Common myeloid progenitor, CD34-positive (primary cell): ENCODE results near the gene HIF3A. TPM values are rescaled to one million over a fixed set of nuclear protein-coding genes. Genes with fewer than 3 reads are reported as not detected.
A peak's percentile ranks its signal among the peaks of the same experiment; 100 is the strongest.
"Not testable (repeated sequence)": the region's sequence is repeated elsewhere in the genome, so short reads cannot be mapped to it uniquely, and the experiment has no call there.

Experiments
- CTCF ChIA-PET: fragments of 350-600 bp; sonication (Branson Sonifier 250); formaldehyde crosslinking; loops from one replicate; lab custom pipeline; 2021; ENCODE audit warnings: antibody characterized with exemption; lab: Charles Lee
- POLR2A ChIA-PET: fragments of 350-600 bp; sonication (Branson Sonifier 250); formaldehyde crosslinking; loops from one replicate; lab custom pipeline; 2021; ENCODE audit warnings: antibody characterized with exemption; lab: Charles Lee
- DNase-seq, 3 donors: peaks; one replicate each; pipeline versions ENCODE4 v3.0.0 to v3.0.0-alpha.2; 2013
- H3K27ac ChIP-seq, 2 experiments: 1 replicate in 1 of 2; 2 replicates in 1 of 2; pipeline ENCODE4 v1.7.0; 2013; ENCODE audit warnings: inconsistent platforms in 2 of 2, low read length in 2 of 2, mild to moderate bottlenecking in 2 of 2, low read depth in 1 of 2, moderate library complexity in 1 of 2; ENCODE audit not compliant: severe bottlenecking in 2 of 2, insufficient read depth in 1 of 2, poor library complexity in 1 of 2
- H3K27me3 ChIP-seq, 5 experiments: replicated peaks in 2 of 5; 1 replicate in 3 of 5; 2 replicates in 2 of 5; pipeline versions ENCODE4 v1.6.1 to v1.7.0; 2013; ENCODE audit warnings: low read length in 4 of 5, mild to moderate bottlenecking in 2 of 5, moderate library complexity in 2 of 5, inconsistent platforms in 1 of 5; ENCODE audit not compliant: insufficient read depth in 5 of 5, control insufficient read depth in 4 of 5
- H3K36me3 ChIP-seq, 4 experiments: 1 replicate in 2 of 4; 2 replicates in 2 of 4; pipeline versions ENCODE4 v1.6.1 to v1.7.0; 2013; ENCODE audit warnings: low read length in 3 of 4, control low read depth in 1 of 4, mild to moderate bottlenecking in 1 of 4; ENCODE audit not compliant: control insufficient read depth in 4 of 4, insufficient read depth in 4 of 4
- H3K4me1 ChIP-seq, 4 experiments: 1 replicate in 3 of 4; 2 replicates in 1 of 4; pipeline versions ENCODE4 v1.6.1 to v1.7.1; 2013; ENCODE audit warnings: low read length in 3 of 4, mild to moderate bottlenecking in 3 of 4, control low read depth in 1 of 4, inconsistent platforms in 1 of 4, moderate library complexity in 1 of 4; ENCODE audit not compliant: control insufficient read depth in 4 of 4, insufficient read depth in 4 of 4; ENCODE audit errors: control extremely low read depth in 1 of 4
- H3K4me3 ChIP-seq, 7 experiments: 1 replicate in 4 of 7; 2 replicates in 3 of 7; pipeline versions ENCODE4 v1.5.1 to v1.7.0; 2013; ENCODE audit warnings: mild to moderate bottlenecking in 7 of 7, low read length in 6 of 7, moderate library complexity in 6 of 7, inconsistent platforms in 2 of 7, low read depth in 2 of 7, control low read depth in 1 of 7; ENCODE audit not compliant: insufficient read depth in 4 of 7, control insufficient read depth in 1 of 7; ENCODE audit errors: extremely low read depth in 1 of 7
- H3K9me3 ChIP-seq, 5 experiments: 1 replicate in 4 of 5; 2 replicates in 1 of 5; pipeline versions ENCODE4 v1.6.1 to v1.7.1; 2013; ENCODE audit warnings: low read length in 4 of 5, mild to moderate bottlenecking in 2 of 5, inconsistent platforms in 1 of 5, low read depth in 1 of 5, moderate library complexity in 1 of 5; ENCODE audit not compliant: control insufficient read depth in 4 of 5, insufficient read depth in 2 of 5; ENCODE audit errors: control extremely low read depth in 1 of 5
- WGBS: methylation state at CpG from one replicate; pipeline ENCODE4 v1.1.5; 2013; ENCODE audit not compliant: insufficient coverage; 5-methylcytosine and 5-hydroxymethylcytosine counted together
- polyA plus RNA-seq: library from polyadenylated mRNA; unstranded; fragments of 120-200 nt; gene quantifications from one replicate; pipeline ENCODE4 v1.2.1, GENCODE V29; 2013

Gene HIF3A
- 0.22 TPM for polyA plus RNA-seq

DNA sequence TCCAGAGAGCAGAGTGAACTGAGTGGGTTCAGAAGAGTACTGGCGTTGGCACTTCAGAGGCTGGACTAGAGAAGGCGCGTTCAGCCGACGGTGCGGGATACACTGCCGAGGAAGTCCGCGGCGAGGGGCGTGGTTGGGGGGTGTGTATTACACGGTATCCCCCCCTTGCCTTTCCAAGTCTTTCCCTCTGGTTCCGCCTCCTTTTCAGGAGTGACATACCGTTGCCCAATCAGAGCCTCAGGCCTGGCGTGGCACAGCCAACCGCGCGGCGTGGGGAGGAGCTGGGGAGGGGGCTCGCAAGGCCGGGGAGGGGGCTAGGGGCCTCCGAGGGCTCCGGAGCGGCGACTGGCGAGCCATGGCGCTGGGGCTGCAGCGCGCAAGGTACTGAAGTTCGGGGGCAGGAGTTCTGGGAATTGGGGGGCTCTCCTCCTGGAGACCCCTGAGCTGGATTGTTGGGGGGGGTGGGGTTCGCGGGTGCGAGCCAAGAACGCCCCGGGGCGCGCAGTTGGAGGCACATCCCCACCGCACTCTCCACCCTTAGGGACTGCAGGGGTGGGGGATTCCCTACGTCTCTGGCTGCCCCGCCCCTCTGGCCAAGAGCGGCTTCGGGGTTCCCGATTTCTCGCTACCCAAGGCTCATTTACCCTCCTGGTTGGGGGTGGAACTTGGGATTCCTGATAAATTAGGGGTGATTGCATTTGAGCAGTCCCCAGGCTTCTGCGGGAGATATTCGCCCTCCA, at the start of gene HIF3A:
Gene HIF3A (plus strand): TSS at position 321 of the 740 bp plus-strand sequence. CDS start 35 bp downstream, at position 356.
- peaks cover 0 to 26% (median 9%) of the 10 kb centered on the region in 5 experiments for H3K27me3 ChIP-seq
- H3K36me3 ChIP-seq, result no peaks in the 10 kb centered on the region
- peak within 1 kb of the TSS in 3 of 7 experiments; percentile 32 to 68 (median 62) for H3K4me3 ChIP-seq
- ChIA-PET CTCF (interaction anchor here (0.9 to 3.3 kb wide), 2 partner anchors 11 to 16 kb away, joined by 3 to 21 read pairs; no protein-coding TSS in a partner anchor), POLR2A (no interaction called here)
- no peaks in the 10 kb centered on the region for H3K9me3 ChIP-seq
- peaks cover 0 to 38% (median 20%) of the 10 kb centered on the region in 4 experiments for H3K4me1 ChIP-seq
- no peak within 1 kb of the TSS for H3K27ac ChIP-seq
- DNase-seq, result peak in 2 of 3 donors; percentile 51 to 56
- WGBS, result 0% methylated on average over 5 of the region's 46 CpGs

DNA sequence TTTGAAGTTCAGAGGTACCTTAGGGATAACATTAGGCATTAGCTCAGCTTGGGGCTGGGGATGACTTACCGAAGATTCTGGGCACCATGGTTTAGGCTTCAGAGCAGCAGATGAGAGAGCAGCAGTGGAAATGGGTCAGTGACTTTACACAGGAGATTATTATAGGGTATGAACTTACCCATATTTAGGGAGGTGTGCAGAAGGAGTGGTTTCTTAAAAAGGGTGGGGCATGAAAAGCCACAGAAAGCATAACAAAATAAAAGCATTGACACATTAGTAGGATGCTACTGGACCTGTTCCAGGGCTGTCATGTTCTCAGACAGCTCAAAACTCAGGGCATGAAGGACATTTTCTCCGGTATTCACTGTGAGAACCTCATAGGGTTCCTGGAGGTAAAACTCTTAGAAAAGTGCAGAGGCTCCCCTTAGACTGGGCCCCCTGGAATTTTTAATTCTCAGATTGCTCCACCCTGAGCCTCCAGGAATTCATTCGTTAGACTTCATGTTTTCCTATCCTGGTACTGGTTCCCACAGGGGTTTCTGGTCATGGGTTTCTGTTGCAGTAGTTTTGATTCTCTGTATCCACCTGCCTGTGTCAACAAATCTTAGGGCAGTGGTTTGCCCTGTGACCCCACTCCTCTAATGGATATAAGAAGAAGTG, 46.6 kb upstream of the HIF3A start:
- Histone ChIP-seq H3K27ac (no peak overlapping the region), H3K9me3 (no peaks in the 10 kb centered on the region), H3K4me3 (no peak overlapping the region), H3K36me3 (no peaks in the 10 kb centered on the region), H3K27me3 (peaks cover 1 to 55% (median 15%) of the 10 kb centered on the region in 5 experiments), H3K4me1 (peaks cover 0 to 4% (median 0%) of the 10 kb centered on the region in 4 experiments)
- ChIA-PET CTCF (interaction anchor here (0.8 to 1.0 kb wide), 2 partner anchors 15 to 30 kb away, joined by 3 read pairs; no protein-coding TSS in a partner anchor), POLR2A (no interaction called here)
- DNase-seq, result no peak
- WGBS, result 94% methylated on average over 2 of the region's 3 CpGs

DNA sequence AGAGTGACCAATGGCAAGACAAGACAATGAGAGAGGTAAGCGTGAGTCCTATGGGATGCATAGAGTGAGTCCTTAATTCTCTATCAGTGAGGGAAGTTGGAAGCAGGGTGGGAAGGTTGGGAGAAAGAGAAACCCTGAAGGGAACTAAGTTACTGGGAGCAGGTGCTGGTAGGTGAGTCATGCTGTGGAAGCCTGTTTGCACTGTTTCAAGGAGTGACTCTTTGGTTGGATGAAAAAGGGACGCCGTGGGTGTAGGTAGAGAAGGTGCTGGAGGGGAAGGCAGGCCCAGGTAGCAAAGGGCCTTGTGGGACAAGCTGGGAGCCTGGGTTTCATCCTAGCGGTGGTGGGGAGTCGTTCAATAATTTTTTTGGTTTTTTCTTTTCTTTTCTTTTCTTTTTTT, 45.4 kb upstream of the HIF3A start:
- H3K4me3 ChIP-seq, result no peak overlapping the region
- 50% methylated on average over 2 of the region's 5 CpGs for WGBS
- CTCF ChIA-PET, result no interaction called here
- peaks cover 0 to 4% (median 0%) of the 10 kb centered on the region in 4 experiments for H3K4me1 ChIP-seq
- H3K27me3 ChIP-seq, result peaks cover 0 to 46% (median 15%) of the 10 kb centered on the region in 5 experiments
- H3K9me3 ChIP-seq, result peaks cover 0 to 3% (median 0%) of the 10 kb centered on the region in 5 experiments
- no peak overlapping the region for H3K27ac ChIP-seq
- POLR2A ChIA-PET, result no interaction called here
- no peaks in the 10 kb centered on the region for H3K36me3 ChIP-seq
- no peak for DNase-seq

DNA sequence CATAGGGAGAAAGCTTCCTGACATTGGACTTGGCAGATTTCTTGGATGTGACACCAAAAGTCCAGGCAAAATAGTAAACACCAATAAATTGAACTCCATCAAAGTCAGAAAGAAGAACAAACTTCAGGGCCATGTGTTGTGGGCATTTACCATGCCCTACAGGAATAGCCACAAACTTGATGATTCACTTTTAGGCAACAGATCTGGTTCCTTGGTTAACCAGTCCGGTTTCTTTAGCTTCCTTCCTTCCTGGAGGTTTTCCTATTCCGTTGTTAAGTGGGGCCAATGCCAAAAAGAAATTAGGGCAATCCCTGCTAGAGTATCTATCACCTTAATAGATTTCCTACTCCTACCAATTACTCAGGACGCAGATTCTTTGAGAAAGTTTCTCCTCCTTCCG, 42.1 kb upstream of the HIF3A start:
- 0% methylated on average over 2 of the region's 4 CpGs for WGBS
- H3K27ac ChIP-seq, result no peak overlapping the region
- peak; percentile 50 to 61 (median 57) for DNase-seq
- H3K27me3 ChIP-seq, result peaks cover 0 to 46% (median 11%) of the 10 kb centered on the region in 5 experiments
- peaks cover 0 to 4% (median 0%) of the 10 kb centered on the region in 4 experiments for H3K4me1 ChIP-seq
- H3K36me3 ChIP-seq, result no peaks in the 10 kb centered on the region
- ChIA-PET CTCF (interaction anchor here (1.7 kb wide), 1 partner anchor 10 kb away, joined by 9 read pairs; no protein-coding TSS in a partner anchor), POLR2A (no interaction called here)
- no peak overlapping the region for H3K4me3 ChIP-seq
- H3K9me3 ChIP-seq, result peaks cover 0 to 3% (median 0%) of the 10 kb centered on the region in 5 experiments

DNA sequence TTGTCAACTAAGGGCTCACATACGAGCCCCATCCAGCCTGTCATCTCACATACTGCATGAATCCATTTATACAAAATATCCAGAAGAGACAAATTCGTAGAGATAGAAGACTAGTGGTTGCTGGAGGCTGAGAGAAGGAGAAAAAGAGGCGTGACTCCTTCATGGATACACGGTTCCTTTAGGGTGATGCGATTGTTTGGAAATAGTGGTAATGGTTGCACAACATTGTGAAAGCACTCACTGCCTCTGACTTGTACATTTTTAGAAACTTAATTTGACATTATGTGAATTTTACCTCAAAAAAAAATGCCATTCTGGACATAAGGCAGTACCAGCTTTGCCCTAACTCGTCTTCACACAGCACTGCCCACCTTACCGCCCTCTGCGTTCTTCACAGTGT, 40.0 kb upstream of the HIF3A start:
- POLR2A ChIA-PET, result no interaction called here
- H3K27ac ChIP-seq, result no peak overlapping the region
- H3K4me3 ChIP-seq, result no peak overlapping the region
- no peak for DNase-seq
- CTCF ChIA-PET, result no interaction called here
- peaks cover 0 to 3% (median 0%) of the 10 kb centered on the region in 5 experiments for H3K9me3 ChIP-seq
- H3K27me3 ChIP-seq, result peaks cover 0 to 45% (median 5%) of the 10 kb centered on the region in 5 experiments
- WGBS, result 96% methylated on average over 3 of the region's 8 CpGs
- peaks cover 0 to 4% (median 0%) of the 10 kb centered on the region in 4 experiments for H3K4me1 ChIP-seq
- H3K36me3 ChIP-seq, result no peaks in the 10 kb centered on the region

DNA sequence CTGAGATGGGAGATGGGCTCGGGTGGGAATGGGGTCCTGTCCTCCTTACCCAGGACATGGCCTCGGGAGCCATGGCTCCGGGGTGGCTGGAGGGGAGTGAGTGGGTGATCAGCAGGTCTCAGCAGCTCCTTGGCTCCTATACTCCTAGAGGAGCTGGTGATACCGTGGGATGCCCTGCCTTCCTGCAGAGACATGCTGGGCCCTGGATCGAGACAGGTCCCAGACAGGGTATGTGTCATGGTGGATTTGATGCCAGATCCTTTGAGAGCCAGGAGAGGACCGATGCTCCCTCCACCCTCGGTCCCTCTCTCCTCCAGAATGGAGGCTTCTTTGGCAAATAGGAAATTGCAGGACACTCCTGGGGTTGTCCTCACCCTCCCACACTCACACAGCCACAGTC, 35.3 kb upstream of the HIF3A start:
- H3K9me3 ChIP-seq, DNase-seq, H3K4me3 ChIP-seq, POLR2A ChIA-PET, H3K27ac ChIP-seq, H3K36me3 ChIP-seq, H3K4me1 ChIP-seq: not testable (repeated sequence)
- CTCF ChIA-PET, result interaction anchor here (0.6 kb wide), 1 partner anchor 336 kb away, joined by 3 read pairs; no protein-coding TSS in a partner anchor
- WGBS, result 85% methylated on average over 4 of the region's 7 CpGs
- peaks cover 0 to 55% (median 8%) of the 10 kb centered on the region in 5 experiments for H3K27me3 ChIP-seq
